Measurements from ENCODE around the gene UCK2.

Gene UCK2

GRCh38 chr1:165873481-165873880 lies 46.1 kb downstream of the UCK2 start:
- no peak overlapping the region for H3K4me3 ChIP-seq (ENCODE audit: low read length)
- DNase-seq (ENCODE audit: low read depth), result no peak
- TF ChIP-seq CTCF (conservative IDR thresholded peaks at IDR 0.05; ENCODE audit: low read depth, low read length), result no peak

GRCh38 chr1:165874643-165875042 lies 47.2 kb downstream of the UCK2 start:
- no peak for DNase-seq (ENCODE audit: low read depth)
- no peak overlapping the region for H3K4me3 ChIP-seq (ENCODE audit: low read length)
- no peak for TF ChIP-seq CTCF (conservative IDR thresholded peaks at IDR 0.05; ENCODE audit: low read depth, low read length)

- no peak for TF ChIP-seq CTCF (conservative IDR thresholded peaks at IDR 0.05; ENCODE audit: low read depth, low read length)
- H3K4me3 ChIP-seq (ENCODE audit: low read length), result no peak overlapping the region
- DNase-seq (ENCODE audit: low read depth), result no peak
Measured at GRCh38 chr1:165875171-165875570, 47.8 kb downstream of the UCK2 start.

- H3K4me3 ChIP-seq (ENCODE audit: low read length), result no peak overlapping the region
- TF ChIP-seq CTCF (conservative IDR thresholded peaks at IDR 0.05; ENCODE audit: low read depth, low read length), result no peak
- DNase-seq (ENCODE audit: low read depth), result no peak
Measured at GRCh38 chr1:165875604-165876003, 48.2 kb downstream of the UCK2 start.

GRCh38 chr1:165876121-165876520 lies 48.7 kb downstream of the UCK2 start:
- no peak for TF ChIP-seq CTCF (conservative IDR thresholded peaks at IDR 0.05; ENCODE audit: low read depth, low read length)
- DNase-seq (ENCODE audit: low read depth), result no peak
- no peak overlapping the region for H3K4me3 ChIP-seq (ENCODE audit: low read length)

GRCh38 chr1:165877411-165877810 lies 50.0 kb downstream of the UCK2 start:
- DNase-seq (ENCODE audit: low read depth), result no peak
- no peak overlapping the region for H3K4me3 ChIP-seq (ENCODE audit: low read length)
- no peak for TF ChIP-seq CTCF (conservative IDR thresholded peaks at IDR 0.05; ENCODE audit: low read depth, low read length)

- no peak overlapping the region for H3K4me3 ChIP-seq (ENCODE audit: low read length)
- no peak for TF ChIP-seq CTCF (conservative IDR thresholded peaks at IDR 0.05; ENCODE audit: low read depth, low read length)
- DNase-seq (ENCODE audit: low read depth), result no peak
Measured at GRCh38 chr1:165877940-165878556, 50.6 kb downstream of the UCK2 start.
